HepG2 (cell line): ENCODE data around the gene PCBP1.

Experiments used
- DNMT1 ChIP-seq: sonication (generic); formaldehyde crosslinking; IDR thresholded peaks from 2 replicates; pipeline ENCODE4 v1.5.1; 2020; ENCODE audit warnings: mild to moderate bottlenecking, missing genetic modification reagents
- EZH2 ChIP-seq: conservative IDR thresholded peaks from 2 replicates; pipeline ENCODE4 v1.6.1; 2012; ENCODE audit warnings: mild to moderate bottlenecking, low read depth, low read length, moderate library complexity
- HDAC1 ChIP-seq: sonication (generic); formaldehyde crosslinking; IDR thresholded peaks from 2 replicates; pipeline ENCODE4 v1.5.1; 2020; ENCODE audit warnings: mild to moderate bottlenecking, missing genetic modification reagents
- KLF9 ChIP-seq: IDR thresholded peaks from 2 replicates; pipeline ENCODE4 v1.6.1; 2016; ENCODE audit warnings: low read depth
- WIZ ChIP-seq: sonication (generic); formaldehyde crosslinking; IDR thresholded peaks from 2 replicates; pipeline ENCODE4 v1.5.1; 2020; ENCODE audit warnings: mild to moderate bottlenecking, missing genetic modification reagents
- ZNF883 ChIP-seq: sonication (generic); formaldehyde crosslinking; IDR thresholded peaks from 2 replicates; pipeline ENCODE4 v1.5.1; 2020; ENCODE audit warnings: mild to moderate bottlenecking, missing genetic modification reagents; ENCODE audit errors: not compliant biosample characterization

DNA sequence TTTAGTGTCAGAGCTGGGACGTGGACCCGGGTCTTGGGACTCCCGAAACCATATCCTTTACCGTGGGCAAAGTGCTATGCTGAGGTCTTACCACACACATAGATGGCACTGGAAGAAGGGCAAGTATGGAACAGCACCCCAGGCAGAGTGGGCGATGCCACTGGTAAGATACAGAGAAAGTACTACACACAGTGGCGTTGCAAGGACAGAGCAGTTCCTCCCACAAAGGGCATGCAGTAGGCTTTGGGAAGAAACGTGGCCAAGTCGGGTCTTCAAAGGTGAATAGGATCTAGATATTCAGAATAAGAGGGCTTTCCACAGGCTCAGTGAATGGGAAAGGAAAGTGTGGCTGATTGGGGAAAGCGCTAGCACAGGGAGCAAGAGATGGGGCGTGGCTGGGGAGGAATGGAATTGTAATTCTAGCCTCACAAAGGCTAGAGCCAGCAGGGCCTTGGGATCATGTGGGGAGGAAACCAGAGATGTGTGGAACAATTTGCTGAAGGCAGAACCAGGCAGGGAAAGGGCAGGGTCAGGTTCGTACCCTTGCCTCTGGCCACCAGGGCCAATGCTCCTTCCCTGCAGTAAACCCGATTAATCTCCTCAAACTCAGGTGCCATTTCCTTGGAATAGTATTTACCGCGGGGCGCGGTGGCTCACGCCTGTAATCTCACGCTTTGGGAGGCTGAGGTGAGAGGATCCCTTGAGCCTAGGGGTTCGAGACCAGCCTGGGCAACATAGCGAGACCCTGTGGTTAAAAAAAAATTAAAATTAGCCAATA is 36.0 kb downstream of the PCBP1 start:
- no peak for TF ChIP-seq EZH2
- TF ChIP-seq ZNF883 = no peak
- no peak for TF ChIP-seq DNMT1 (CRISPR knock-in tag)
- no peak for TF ChIP-seq KLF9 (CRISPR knock-in tag)
- no peak for TF ChIP-seq HDAC1
- TF ChIP-seq WIZ (CRISPR knock-in tag) = no peak
